ENCODE data around the gene PBX4. TPM values are rescaled to one million over a fixed set of nuclear protein-coding genes. Genes with fewer than 3 reads are reported as not detected.

The PBX4 gene
- total and polyA plus RNA-seq, 2 donors (not counting 3 experiments of a cell fraction or from before 2014, with no cell fraction given) = not detected

DNA sequence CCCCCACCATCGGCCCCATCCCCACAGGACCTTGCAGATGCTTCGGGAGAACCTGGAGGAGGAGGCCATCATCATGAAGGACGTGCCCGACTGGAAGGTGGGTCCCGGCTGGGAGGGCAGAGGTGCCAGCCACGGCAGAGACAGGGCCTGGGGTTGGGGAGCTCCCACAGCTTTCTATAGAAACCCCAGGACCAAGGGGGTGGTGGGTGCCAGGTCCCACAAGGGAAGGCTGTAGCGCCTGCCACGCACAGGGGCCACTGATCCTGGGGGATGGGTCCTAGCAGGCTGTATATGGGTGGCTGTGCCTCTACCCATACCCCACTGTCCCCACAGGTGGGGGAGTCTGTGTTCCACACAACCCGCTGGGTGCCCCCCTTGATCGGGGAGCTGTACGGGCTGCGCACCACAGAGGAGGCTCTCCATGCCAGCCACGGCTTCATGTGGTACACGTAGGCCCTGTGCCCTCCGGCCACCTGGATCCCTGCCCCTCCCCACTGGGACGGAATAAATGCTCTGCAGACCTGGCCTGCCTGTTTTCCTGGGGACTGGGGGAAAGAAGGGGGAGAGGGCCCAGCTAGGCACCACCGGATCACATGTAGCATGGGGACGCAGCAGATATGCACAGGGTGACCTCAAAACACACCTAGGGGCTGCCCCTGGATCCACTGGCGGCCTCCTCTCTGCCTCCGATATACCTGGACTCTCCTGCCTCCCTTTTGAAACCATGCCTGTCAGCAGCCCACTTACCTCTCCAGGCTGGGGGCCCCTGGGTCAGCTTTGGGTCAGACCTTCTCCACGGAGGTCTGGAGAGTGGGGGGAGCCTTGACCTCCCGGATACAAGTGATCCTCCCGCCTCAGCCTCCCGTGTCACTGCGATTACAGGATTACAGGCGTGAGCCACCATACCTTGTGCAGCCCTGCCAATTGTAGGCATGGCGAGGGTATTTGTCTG is 90.5 kb downstream of the PBX4 start:
- H3K27me3 ChIP-seq (ENCODE audit: control insufficient read depth in 2 of 2, insufficient read depth in 2 of 2, low read length in 2 of 2) = no peaks in the 10 kb centered on the region

More for the DNA sequence above, 90.5 kb downstream of the PBX4 start:
- FAIRE-seq = no peak
- ChIA-PET POLR2A (no interaction called here), CTCF (interaction anchor here (1.7 to 5.6 kb wide), 2 partner anchors 24 to 26 kb away, joined by 5 to 44 read pairs; no protein-coding TSS in a partner anchor)
- no peaks in the 10 kb centered on the region for H4K20me1 ChIP-seq (replicated peaks; ENCODE audit: control insufficient read depth, extremely low read depth, insufficient read depth, low read length)
- no peaks in the 10 kb centered on the region for H3K9me1 ChIP-seq (replicated peaks; ENCODE audit: control insufficient read depth, extremely low read depth, insufficient read depth, low read length)
- H3K27ac ChIP-seq (ENCODE audit: insufficient read depth, low read depth, low read length) = no peak overlapping the region
- no TSS peak for BruUV-seq (replicated peaks)
- no peaks in the 10 kb centered on the region for H3K9me3 ChIP-seq (replicated peaks; ENCODE audit: control insufficient read depth, insufficient read depth, low read length)
- H3K4me1 ChIP-seq (ENCODE audit: control insufficient read depth, extremely low read depth, insufficient read depth, low read length) = no peaks in the 10 kb centered on the region
- no peak overlapping the region for H3K4me3 ChIP-seq (replicated peaks in 1 of 3; ENCODE audit: insufficient read depth in 1 of 3, low read depth in 1 of 3, low read length in 3 of 3)
- no peak overlapping the region for H2AFZ ChIP-seq (ENCODE audit: low read depth, low read length)
- dilution Hi-C loops (cut with MboI; ENCODE audit: extremely low pct_ligation_motif_present, low sequenced_read_pairs) (no loop called here), intact Hi-C loops (cut with micrococcal nuclease) (no loop called here)
- TF ChIP-seq FOS (IDR thresholded peaks at IDR 0.05; ENCODE audit: borderline replicate concordance, insufficient read depth, low read length) (no peak), POLR2A (IDR thresholded peaks at IDR 0.05; ENCODE audit: low read depth, low read length) (no peak), JUN (IDR thresholded peaks at IDR 0.05; ENCODE audit: borderline replicate concordance, insufficient read depth, insufficient read length, low read depth) (no peak), MAX (IDR thresholded peaks at IDR 0.05; ENCODE audit: insufficient read depth, insufficient read length) (no peak), MYC (IDR thresholded peaks at IDR 0.05; ENCODE audit: low read depth, low read length) (no peak), GATA2 (IDR thresholded peaks at IDR 0.05; ENCODE audit: insufficient read depth, insufficient read length, low read depth, low read length) (no peak), EZH2 (IDR thresholded peaks at IDR 0.05; ENCODE audit: borderline replicate concordance, low read depth, low read length, severe bottlenecking) (no peak), POLR2AphosphoS5 (IDR thresholded peaks at IDR 0.05; ENCODE audit: insufficient read depth, low read depth, low read length) (no peak)
- TF ChIP-seq, protein P1, sequence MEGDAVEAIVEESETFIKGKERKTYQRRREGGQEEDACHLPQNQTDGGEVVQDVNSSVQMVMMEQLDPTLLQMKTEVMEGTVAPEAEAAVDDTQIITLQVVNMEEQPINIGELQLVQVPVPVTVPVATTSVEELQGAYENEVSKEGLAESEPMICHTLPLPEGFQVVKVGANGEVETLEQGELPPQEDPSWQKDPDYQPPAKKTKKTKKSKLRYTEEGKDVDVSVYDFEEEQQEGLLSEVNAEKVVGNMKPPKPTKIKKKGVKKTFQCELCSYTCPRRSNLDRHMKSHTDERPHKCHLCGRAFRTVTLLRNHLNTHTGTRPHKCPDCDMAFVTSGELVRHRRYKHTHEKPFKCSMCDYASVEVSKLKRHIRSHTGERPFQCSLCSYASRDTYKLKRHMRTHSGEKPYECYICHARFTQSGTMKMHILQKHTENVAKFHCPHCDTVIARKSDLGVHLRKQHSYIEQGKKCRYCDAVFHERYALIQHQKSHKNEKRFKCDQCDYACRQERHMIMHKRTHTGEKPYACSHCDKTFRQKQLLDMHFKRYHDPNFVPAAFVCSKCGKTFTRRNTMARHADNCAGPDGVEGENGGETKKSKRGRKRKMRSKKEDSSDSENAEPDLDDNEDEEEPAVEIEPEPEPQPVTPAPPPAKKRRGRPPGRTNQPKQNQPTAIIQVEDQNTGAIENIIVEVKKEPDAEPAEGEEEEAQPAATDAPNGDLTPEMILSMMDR (IDR thresholded peaks at IDR 0.05; ENCODE audit: extremely low read depth in 1 of 2, insufficient read depth in 1 of 2, low read depth in 1 of 2, low read length in 2 of 2) = no peak
- H3K79me2 ChIP-seq (ENCODE audit: control insufficient read depth, insufficient read depth, low read length) = no peaks in the 10 kb centered on the region
- H3K9ac ChIP-seq (replicated peaks; ENCODE audit: extremely low read depth, insufficient read depth, low read length) = no peak overlapping the region
- no peak for DNase-seq (ENCODE audit: low read depth, low spot score)
- no peak overlapping the region for H3K4me2 ChIP-seq (ENCODE audit: insufficient read depth, low read length)
- no peaks in the 10 kb centered on the region for H3K36me3 ChIP-seq (ENCODE audit: control insufficient read depth in 2 of 2, extremely low read depth in 1 of 2, insufficient read depth in 2 of 2, low read length in 2 of 2)
